Activated CD8-positive, alpha-beta memory T cell treated with anti-CD3 and anti-CD28 coated beads, Interleukin-2, amount 10 ng/mL, durations not matched to agents 7 days and 5 days (primary cell): ENCODE measurements around the gene ACTA1. TPM values are rescaled to one million over a fixed set of nuclear protein-coding genes. Genes with fewer than 3 reads are reported as not detected.
"Not testable (repeated sequence)": the region's sequence is repeated elsewhere in the genome, so short reads cannot be mapped to it uniquely, and the experiment has no call there.

ENCODE experiments used
- ATAC-seq: fragments of 150-1000 bp; cut with Tn5 transposase; one replicate; pipeline ENCODE4 v1.10.0; 2021; ENCODE audit warnings: moderate library complexity
- CTCF ChIA-PET: fragments of 350-600 bp; sonication (Branson Sonifier 250); formaldehyde crosslinking; loops from one replicate; lab custom pipeline; 2021; ENCODE audit warnings: antibody characterized with exemption; lab: Charles Lee
- DNase-seq: peaks from one replicate; pipeline ENCODE4 v3.0.0-alpha.2; 2020
- H3K27ac Mint-ChIP-seq: one replicate; pipeline ENCODE4 v1.8.0; 2021; ENCODE audit warnings: mild to moderate bottlenecking, mixed read lengths
- H3K27me3 Mint-ChIP-seq: one replicate; pipeline ENCODE4 v1.8.0; 2021; ENCODE audit warnings: mixed read lengths
- H3K36me3 Mint-ChIP-seq: one replicate; pipeline ENCODE4 v1.8.0; 2021; ENCODE audit warnings: mild to moderate bottlenecking, mixed read lengths
- H3K4me1 Mint-ChIP-seq: one replicate; pipeline ENCODE4 v1.8.0; 2021; ENCODE audit warnings: mixed read lengths
- H3K4me3 Mint-ChIP-seq: one replicate; pipeline ENCODE4 v1.8.0; 2021; ENCODE audit warnings: mild to moderate bottlenecking, moderate library complexity, mixed read lengths
- H3K9me3 Mint-ChIP-seq: one replicate; pipeline ENCODE4 v1.8.0; 2022; ENCODE audit warnings: low read depth, mixed read lengths
- total RNA-seq, 2 experiments: library from RNA; stranded (reverse); gene quantifications; one replicate each; pipeline ENCODE4 v1.2.3, GENCODE V29; 2021

The ACTA1 gene
- total RNA-seq, 2 experiments from 2014 or later = not detected

- H3K9me3 Mint-ChIP-seq, CTCF ChIA-PET, H3K36me3 Mint-ChIP-seq: not testable (repeated sequence)
Observed at GRCh38 chr1:229394517-229394916, 39.4 kb downstream of the ACTA1 start.

DNA sequence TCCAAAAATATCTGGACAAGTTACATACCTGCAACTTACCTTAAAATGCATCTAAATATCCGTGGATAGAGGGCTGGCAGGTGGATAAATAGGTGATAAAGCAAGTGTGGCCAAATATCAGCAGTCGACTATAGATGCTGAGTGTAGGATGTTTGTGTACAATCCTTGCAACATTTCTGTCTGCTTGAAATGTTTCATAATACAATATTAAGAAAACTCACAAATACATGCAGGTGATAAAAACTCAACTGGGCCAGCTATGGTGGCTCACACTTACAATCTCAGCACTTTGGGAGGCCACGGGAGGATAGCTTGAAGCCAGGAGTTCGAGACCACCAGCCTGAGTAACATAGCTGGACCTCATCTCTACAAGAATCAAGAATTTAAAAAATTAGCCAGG is 41.0 kb downstream of the ACTA1 start:
- DNase-seq (no peak), ATAC-seq (no peak)
- no peaks in the 10 kb centered on the region for H3K36me3 Mint-ChIP-seq
- CTCF ChIA-PET = no interaction called here
- no peak overlapping the region for H3K4me3 Mint-ChIP-seq
- H3K27me3 Mint-ChIP-seq = peaks cover 60% of the 10 kb centered on the region
- H3K9me3 Mint-ChIP-seq = no peaks in the 10 kb centered on the region
- H3K4me1 Mint-ChIP-seq = no peaks in the 10 kb centered on the region
- H3K27ac Mint-ChIP-seq = no peak overlapping the region

More at GRCh38 chr1:229394517-229394916, 39.4 kb downstream of the ACTA1 start:
- H3K4me1 Mint-ChIP-seq, H3K27ac Mint-ChIP-seq, ATAC-seq, DNase-seq, H3K4me3 Mint-ChIP-seq: not testable (repeated sequence)
- H3K27me3 Mint-ChIP-seq = peaks cover 56% of the 10 kb centered on the region

GRCh38 chr1:229390130-229390529 is 43.8 kb downstream of the ACTA1 start:
- Mint-ChIP-seq H3K4me1 (peaks cover 2% of the 10 kb centered on the region), H3K36me3 (no peaks in the 10 kb centered on the region), H3K9me3 (no peaks in the 10 kb centered on the region), H3K27me3 (peaks cover 44% of the 10 kb centered on the region), H3K27ac (no peak overlapping the region), H3K4me3 (no peak overlapping the region)
- CTCF ChIA-PET = no interaction called here
- DNase-seq (no peak), ATAC-seq (no peak)

DNA sequence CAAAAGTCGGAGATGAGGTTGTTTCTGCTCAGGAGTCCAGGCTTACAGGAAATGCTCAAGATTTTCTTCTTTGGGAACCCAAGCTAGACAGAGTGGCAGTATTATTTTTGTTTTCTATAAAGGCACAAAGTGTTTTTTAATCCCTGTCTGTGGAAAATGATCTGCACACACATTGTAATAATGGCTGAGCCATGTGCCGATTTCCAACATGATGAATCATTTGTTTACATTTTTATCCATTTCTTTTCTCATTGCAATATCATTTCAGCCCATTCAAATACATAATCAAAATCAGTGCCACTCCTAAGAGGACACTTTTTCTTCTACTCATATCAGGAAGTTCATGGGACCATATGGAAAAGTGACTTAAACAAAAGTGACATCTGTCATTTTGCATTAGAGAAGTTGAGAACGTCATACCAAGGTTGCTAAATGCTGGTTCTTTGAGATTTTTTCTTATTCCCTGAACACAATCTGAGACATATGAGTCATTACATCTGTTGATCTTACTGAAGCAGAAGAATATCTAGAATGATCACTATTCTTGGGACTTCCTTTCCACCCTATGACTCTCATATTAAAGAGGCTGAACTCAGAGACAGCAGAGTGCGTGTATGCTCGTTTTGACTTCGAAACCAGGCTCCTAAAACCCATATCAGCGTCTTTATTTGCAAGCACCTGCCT is 44.9 kb downstream of the ACTA1 start:
- no peaks in the 10 kb centered on the region for H3K9me3 Mint-ChIP-seq

DNA sequence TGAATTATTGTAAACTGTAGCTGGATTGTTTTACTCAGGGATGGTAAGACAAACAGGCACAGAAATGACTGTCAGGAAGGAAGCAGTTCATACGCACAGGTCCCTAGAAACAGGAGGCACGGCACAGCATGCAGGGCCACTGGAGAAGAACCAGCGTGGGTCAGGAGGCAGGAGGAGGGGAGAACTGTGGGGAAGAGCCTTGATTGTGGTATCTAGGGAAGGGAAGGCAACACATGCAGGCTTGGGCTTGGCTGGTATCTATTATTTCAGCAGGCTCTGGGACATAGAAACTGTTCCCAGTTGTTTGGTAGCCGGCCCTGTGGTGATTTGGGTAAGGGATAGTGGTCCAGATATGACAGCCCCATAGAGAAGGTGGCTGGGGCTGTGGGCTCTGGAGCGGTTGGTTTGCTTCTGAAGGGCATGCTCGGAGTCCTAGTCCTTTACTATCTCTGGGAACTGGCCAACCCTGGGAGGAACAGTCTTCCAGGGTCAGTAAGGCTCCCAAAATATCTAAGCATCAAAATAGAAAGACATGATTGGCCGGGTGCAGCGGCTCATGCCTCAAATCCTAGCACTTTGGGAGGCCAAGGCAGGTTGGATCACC is 47.9 kb downstream of the ACTA1 start:
- no peak for ATAC-seq
- Mint-ChIP-seq H3K4me3 (no peak overlapping the region), H3K27ac (no peak overlapping the region), H3K9me3 (no peaks in the 10 kb centered on the region), H3K27me3 (peaks cover 39% of the 10 kb centered on the region), H3K4me1 (peaks cover 2% of the 10 kb centered on the region), H3K36me3 (no peaks in the 10 kb centered on the region)
- no peak for DNase-seq
- CTCF ChIA-PET = interaction anchor here (0.6 kb wide), 1 partner anchor 42 kb away, joined by 3 read pairs; no protein-coding TSS in a partner anchor

More for the DNA sequence above, 44.9 kb downstream of the ACTA1 start:
- Mint-ChIP-seq H3K27ac (no peak overlapping the region), H3K27me3 (peaks cover 42% of the 10 kb centered on the region), H3K36me3 (no peaks in the 10 kb centered on the region), H3K4me1 (peaks cover 2% of the 10 kb centered on the region), H3K4me3 (no peak overlapping the region)
- CTCF ChIA-PET = no interaction called here
- DNase-seq (no peak), ATAC-seq (no peak)

DNA sequence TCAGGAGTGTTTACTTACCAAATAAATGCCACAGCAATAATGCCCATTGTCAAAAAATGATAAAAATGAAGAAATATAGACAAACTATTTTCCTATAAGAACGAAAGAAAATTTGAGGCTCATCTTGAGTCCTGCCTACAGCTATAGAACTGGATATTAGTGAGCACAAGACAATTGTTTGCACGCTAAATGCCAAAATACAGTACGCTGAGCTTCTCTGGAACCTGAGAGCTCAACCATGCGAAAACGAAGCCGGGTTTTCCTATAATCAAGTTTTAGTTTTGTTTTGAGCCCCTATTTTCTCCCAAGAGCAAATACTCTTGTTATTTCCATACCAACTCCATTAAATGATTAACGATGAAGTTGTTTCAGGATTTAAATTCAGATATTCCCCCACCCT is 49.1 kb downstream of the ACTA1 start:
- Mint-ChIP-seq H3K4me1 (peaks cover 2% of the 10 kb centered on the region), H3K27ac (no peak overlapping the region), H3K36me3 (no peaks in the 10 kb centered on the region), H3K27me3 (peaks cover 39% of the 10 kb centered on the region), H3K9me3 (no peaks in the 10 kb centered on the region), H3K4me3 (no peak overlapping the region)
- CTCF ChIA-PET = no interaction called here
- DNase-seq (no peak), ATAC-seq (no peak)

DNA sequence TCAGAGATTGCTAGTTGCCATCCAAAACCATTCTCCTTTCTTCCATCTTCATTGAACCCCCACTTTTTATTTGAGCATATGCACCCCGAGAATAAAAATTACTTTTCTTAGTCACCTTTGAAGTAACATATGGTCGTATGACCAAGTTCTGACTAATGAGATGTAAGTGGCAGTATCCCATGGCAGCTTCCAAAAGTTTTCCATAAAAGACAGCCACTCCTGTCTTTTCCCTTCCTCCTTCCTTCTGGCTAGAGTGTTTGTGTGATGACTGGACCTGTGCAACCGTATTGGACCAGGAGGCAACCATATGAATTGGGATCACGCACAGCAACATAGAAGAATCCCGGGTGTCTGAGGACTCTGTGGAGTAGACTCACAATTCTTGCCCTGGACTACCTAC is 49.9 kb downstream of the ACTA1 start:
- CTCF ChIA-PET = no interaction called here
- no peak overlapping the region for H3K4me3 Mint-ChIP-seq
- no peaks in the 10 kb centered on the region for H3K9me3 Mint-ChIP-seq
- H3K4me1 Mint-ChIP-seq = peaks cover 2% of the 10 kb centered on the region
- DNase-seq (no peak), ATAC-seq (no peak)
- H3K27me3 Mint-ChIP-seq = peaks cover 36% of the 10 kb centered on the region
- no peak overlapping the region for H3K27ac Mint-ChIP-seq
- no peaks in the 10 kb centered on the region for H3K36me3 Mint-ChIP-seq

DNA sequence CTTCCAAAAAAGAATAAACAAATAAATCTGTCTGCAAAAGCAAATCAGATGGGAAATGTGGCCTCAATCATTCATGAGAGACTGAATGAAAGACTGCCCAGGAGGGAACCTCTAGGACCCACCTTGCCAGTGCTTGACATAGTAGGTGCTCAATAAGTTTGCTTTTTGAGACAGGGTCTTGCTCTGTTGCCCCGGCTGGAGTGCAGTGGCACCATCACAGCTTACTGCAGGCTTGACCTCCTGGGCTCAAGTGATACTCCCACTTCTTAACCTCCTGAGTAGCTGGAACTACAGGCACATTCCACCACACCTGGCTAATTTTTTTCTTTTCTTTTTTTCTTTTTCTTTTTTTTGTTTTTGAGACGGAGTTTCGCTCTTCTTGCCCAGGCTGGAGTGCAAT is 50.7 kb downstream of the ACTA1 start:
- Mint-ChIP-seq H3K27me3 (peaks cover 33% of the 10 kb centered on the region), H3K4me3 (no peak overlapping the region), H3K36me3 (no peaks in the 10 kb centered on the region), H3K27ac (no peak overlapping the region), H3K9me3 (no peaks in the 10 kb centered on the region), H3K4me1 (peaks cover 2% of the 10 kb centered on the region)
- ATAC-seq (no peak), DNase-seq (no peak)
- CTCF ChIA-PET = no interaction called here

Other genes starting within 250 kb of the ACTA1 start
- gene RAB4A, start 163.0 kb downstream of the ACTA1 start, total RNA-seq = 10 to 100 TPM; 26.5 to 27.2 TPM
- 1 to 10 TPM; 8.9 to 9.8 TPM for gene CCSAP, start 91.0 kb downstream of the ACTA1 start, total RNA-seq
- gene NUP133, start 74.2 kb upstream of the ACTA1 start, total RNA-seq = 10 to 100 TPM; 43.1 to 45.4 TPM
- gene ABCB10, start 124.6 kb upstream of the ACTA1 start, total RNA-seq = 10 to 100 TPM; 35.0 to 39.8 TPM
- gene TAF5L, start 192.0 kb upstream of the ACTA1 start, total RNA-seq = 10 to 100 TPM; 24.9 to 29.7 TPM
- 10 to 100 TPM; 13.5 to 18.7 TPM for gene URB2, start 192.2 kb upstream of the ACTA1 start, total RNA-seq